Esophagus squamous epithelium (tissue), 4 donors: ENCODE data around the gene PARD3.

Source experiments
- CTCF ChIP-seq, 6 experiments: fragments of 450-650 bp in 4 of 6; fragments of 200-600 bp in 2 of 6; sonication (generic) in 2 of 6; IDR thresholded peaks; one replicate each; pipeline ENCODE4 v1.5.1; 2016 to 2019; ENCODE audit warnings: antibody characterized with exemption in 6 of 6, mild to moderate bottlenecking in 4 of 6, moderate library complexity in 4 of 6
- POLR2A ChIP-seq, 4 donors: fragments of 450-650 bp; IDR thresholded peaks; one replicate each; pipeline ENCODE4 v1.6.1; 2017; ENCODE audit warnings: antibody characterized with exemption in 4 of 4, mild to moderate bottlenecking in 4 of 4, moderate library complexity in 3 of 4

GRCh38 chr10:34558093-34558583 is 257.0 kb downstream of the PARD3 start:
- TF ChIP-seq CTCF (IDR thresholded peaks at IDR 0.05) (no peak), POLR2A (IDR thresholded peaks at IDR 0.05) (no peak)
